SK-N-SH treated with all-trans-retinoic acid at 6 μM for 48 hours (cell line): ENCODE measurements around the gene DGKE.

Experiments
- ARNTL ChIP-seq: fragments of 450-650 bp; formaldehyde crosslinking; IDR thresholded peaks from 2 replicates; pipeline ENCODE4 v1.5.0; 2020; ENCODE audit warnings: low read depth, mild to moderate bottlenecking, moderate library complexity, borderline replicate concordance
- CREB5 ChIP-seq: fragments of 250-450 bp; sonication (Bioruptor Pico); IDR thresholded peaks from 2 replicates; pipeline ENCODE4 v1.5.1; 2020; ENCODE audit warnings: low read depth, mild to moderate bottlenecking, moderate library complexity
- CSDC2 ChIP-seq: fragments of 250-450 bp; sonication (Bioruptor Pico); IDR thresholded peaks from 2 replicates; pipeline ENCODE4 v1.5.0; 2020; ENCODE audit warnings: mild to moderate bottlenecking, moderate library complexity
- ESRRG ChIP-seq: fragments of 250-450 bp; sonication (Bioruptor Pico); IDR thresholded peaks from 2 replicates; pipeline ENCODE4 v1.6.1; 2021; ENCODE audit warnings: mild to moderate bottlenecking
- GLIS3 ChIP-seq: fragments of 250-450 bp; sonication (Bioruptor Pico); IDR thresholded peaks from 2 replicates; pipeline ENCODE4 v1.5.0; 2020; ENCODE audit warnings: mild to moderate bottlenecking, moderate library complexity
- ISL1 ChIP-seq: fragments of 250-450 bp; sonication (Bioruptor Pico); IDR thresholded peaks from 2 replicates; pipeline ENCODE4 v2.1.2; 2022; ENCODE audit warnings: mild to moderate bottlenecking, moderate library complexity
- PATZ1 ChIP-seq: fragments of 250-450 bp; sonication (Bioruptor Pico); IDR thresholded peaks from 2 replicates; pipeline ENCODE4 v1.8.0; 2020; ENCODE audit warnings: mild to moderate bottlenecking, moderate library complexity, borderline replicate concordance
- POU6F1 ChIP-seq: fragments of 250-450 bp; sonication (Bioruptor Pico); IDR thresholded peaks from 2 replicates; pipeline ENCODE4 v1.8.0; 2021; ENCODE audit warnings: low read depth, mild to moderate bottlenecking, moderate library complexity, borderline replicate concordance
- RARB ChIP-seq: fragments of 250-450 bp; sonication (Bioruptor Pico); IDR thresholded peaks from 2 replicates; pipeline ENCODE4 v1.8.0; 2021; ENCODE audit warnings: mild to moderate bottlenecking, moderate library complexity
- TCF4 ChIP-seq: fragments of 250-450 bp; sonication (Bioruptor Pico); IDR thresholded peaks from 2 replicates; pipeline ENCODE4 v1.8.0; 2021; ENCODE audit warnings: mild to moderate bottlenecking, moderate library complexity, borderline replicate concordance
- TSHZ2 ChIP-seq: fragments of 250-450 bp; sonication (Bioruptor Pico); IDR thresholded peaks from 2 replicates; pipeline ENCODE4 v1.5.0; 2020; ENCODE audit warnings: mild to moderate bottlenecking, moderate library complexity
- ZFP3 ChIP-seq: fragments of 250-450 bp; sonication (Bioruptor Pico); IDR thresholded peaks from 2 replicates; pipeline ENCODE4 v1.5.0; 2020; ENCODE audit warnings: mild to moderate bottlenecking, moderate library complexity
- ZFP30 ChIP-seq: fragments of 450-650 bp; formaldehyde crosslinking; IDR thresholded peaks from 2 replicates; pipeline ENCODE4 v1.5.0; 2022; ENCODE audit warnings: mild to moderate bottlenecking, moderate library complexity
- ZNF565 ChIP-seq: fragments of 450-650 bp; formaldehyde crosslinking; conservative IDR thresholded peaks from 2 replicates; pipeline ENCODE4 v1.5.0; 2020; ENCODE audit warnings: low read depth, mild to moderate bottlenecking, moderate library complexity

GRCh38 chr17:56785405-56785804, 48.5 kb upstream of the DGKE start:
- TF ChIP-seq ZNF565 (CRISPR knock-in tag): no peak
- TF ChIP-seq TSHZ2 (CRISPR knock-in tag): no peak
- TF ChIP-seq PATZ1 (CRISPR knock-in tag): no peak
- no peak for TF ChIP-seq CREB5 (CRISPR knock-in tag)
- no peak for TF ChIP-seq ARNTL
- TF ChIP-seq TCF4 (CRISPR knock-in tag): no peak
- no peak for TF ChIP-seq RARB
- TF ChIP-seq CSDC2: no peak
- no peak for TF ChIP-seq ISL1 (CRISPR knock-in tag)
- TF ChIP-seq ESRRG (CRISPR knock-in tag): no peak
- TF ChIP-seq ZFP3: no peak
- TF ChIP-seq ZFP30 (CRISPR knock-in tag): no peak
- TF ChIP-seq GLIS3 (CRISPR knock-in tag): no peak
- TF ChIP-seq POU6F1: no peak
